DMS53 treated with DMSO at 0.1 percent for 48 hours (cell line): ENCODE results near the gene PRODH.
"Not testable (repeated sequence)": the region's sequence is repeated elsewhere in the genome, so short reads cannot be mapped to it uniquely, and the experiment has no call there.

Experiments used
- DNase-seq: peaks from one replicate; lab custom pipeline; 2025; ENCODE audit not compliant: unreplicated experiment; lab: John Stamatoyannopoulos, UW

Gene PRODH

DNA sequence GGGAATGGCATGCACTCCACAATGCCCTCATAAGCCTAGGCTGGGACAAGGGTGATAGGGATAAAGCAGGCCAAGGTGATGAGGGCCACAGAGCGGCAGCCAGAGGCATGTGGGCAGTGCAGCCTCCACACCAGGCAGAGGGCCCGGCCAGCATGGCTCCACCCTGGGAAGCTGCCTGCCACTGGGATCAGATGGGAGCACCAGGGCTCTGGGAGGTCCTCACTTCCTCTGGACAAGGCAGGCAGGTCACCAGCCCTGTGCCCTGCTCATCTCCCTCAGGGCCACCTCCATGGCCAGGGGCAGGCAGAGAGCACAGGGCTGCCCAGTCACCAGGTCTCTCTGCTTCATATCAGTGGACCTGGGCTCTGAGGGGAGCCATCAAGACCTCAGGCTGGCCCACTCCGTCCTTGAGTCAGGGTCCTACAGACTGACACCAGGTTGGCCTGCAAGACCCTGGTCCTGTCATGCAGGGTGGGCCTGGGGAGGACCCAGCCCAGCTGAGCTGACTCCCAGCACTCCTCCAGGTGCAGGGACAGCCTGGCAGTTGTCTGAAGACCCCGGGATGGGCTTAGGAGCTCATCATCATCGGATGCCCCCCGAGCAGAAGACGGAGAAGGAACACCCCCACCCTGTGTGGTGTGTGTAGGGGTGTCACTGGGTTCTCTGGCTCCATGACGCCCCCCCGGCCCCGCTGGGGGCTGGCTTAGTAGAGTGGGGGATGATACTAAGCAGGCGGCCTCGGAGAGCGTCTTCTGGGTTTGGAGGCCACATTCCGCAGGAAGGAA lies 33.3 kb upstream of the PRODH start:
- not testable (repeated sequence) for DNase-seq

DNA sequence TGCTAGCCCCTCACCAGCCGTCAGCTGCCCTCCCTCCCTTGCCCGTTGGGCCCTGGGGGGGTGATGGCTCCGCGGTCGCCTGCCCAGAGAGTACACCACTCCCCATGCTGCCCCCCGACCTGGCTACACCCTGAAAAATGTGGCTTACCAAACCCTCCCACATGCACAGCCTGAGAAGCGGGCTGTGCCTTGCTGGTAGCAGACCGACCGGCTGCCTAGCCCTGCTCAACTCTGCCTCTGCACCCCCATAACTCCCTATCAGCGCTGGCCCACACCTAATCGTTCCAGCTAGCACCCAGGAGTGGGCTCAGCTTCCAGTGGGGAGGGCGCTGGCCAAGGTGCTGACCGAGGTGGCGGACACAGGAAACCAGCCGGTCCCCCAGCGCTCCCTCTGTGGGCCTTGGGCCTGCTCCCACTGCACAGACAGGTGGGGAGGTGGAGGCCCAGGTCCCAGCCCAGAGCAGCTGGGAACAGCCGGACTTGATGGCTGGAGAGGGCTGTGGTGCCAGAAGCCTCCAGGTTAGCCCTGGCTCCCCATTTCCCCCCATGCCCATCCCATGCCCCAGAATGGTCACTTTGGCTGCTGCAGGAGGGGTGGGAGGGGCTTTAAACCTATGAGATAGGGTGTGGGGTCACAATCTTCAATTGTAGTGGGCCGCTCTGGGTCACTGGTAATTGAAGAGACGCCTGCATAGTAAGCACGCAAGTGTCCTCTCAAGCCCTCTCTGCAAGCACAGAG lies 32.1 kb upstream of the PRODH start:
- no peak for DNase-seq

DNA sequence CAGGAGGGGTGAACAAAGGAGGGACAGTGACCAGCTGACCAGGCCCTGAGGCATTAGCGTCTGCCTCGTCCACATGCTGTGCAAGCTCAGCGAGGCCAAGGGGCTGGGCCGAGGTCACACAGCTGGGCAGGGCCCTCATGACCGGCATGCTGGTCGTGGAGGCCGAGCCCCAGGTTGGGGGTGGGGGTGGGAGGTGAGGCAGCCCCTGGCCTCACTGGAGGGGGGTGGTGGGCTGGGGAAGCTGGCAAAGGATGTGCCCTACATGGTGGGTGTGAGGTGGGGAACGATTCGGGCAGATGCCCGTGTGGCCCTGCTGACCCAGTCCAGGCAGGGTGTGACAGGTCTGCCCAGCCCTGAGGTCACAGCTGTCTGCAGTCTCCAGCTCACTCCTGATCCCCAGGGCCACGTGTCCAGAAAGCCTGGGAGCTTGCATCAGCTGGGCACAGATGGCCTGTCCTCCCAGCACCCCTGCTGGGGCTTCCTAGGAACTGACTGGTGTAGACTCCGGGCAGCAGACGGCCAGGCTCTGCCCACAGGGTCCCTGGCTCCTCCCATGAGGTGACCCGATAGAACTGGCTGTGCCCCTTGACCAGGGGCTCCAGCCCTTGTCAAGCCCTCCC lies 31.4 kb upstream of the PRODH start:
- DNase-seq, result not testable (repeated sequence)

DNA sequence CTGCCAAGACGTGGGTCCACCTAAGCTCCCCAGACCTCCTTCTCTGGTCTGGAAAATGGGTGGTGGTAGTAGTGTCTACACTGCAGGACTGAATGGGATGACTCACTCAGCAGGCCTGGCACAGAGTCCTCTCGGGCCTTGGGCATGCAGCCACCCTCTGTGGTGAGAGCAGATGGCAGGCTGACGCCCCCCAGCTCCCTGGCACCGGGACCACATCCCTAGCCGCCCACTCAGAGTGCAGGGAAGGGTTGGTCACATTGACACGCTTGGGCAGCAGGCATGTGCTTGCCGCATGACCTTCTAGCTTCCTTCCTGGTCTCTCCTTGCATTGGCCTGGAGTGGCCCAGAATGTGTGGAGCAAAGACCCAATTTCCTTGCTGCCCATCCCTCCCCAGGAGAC lies 30.7 kb upstream of the PRODH start:
- DNase-seq, result no peak

DNA sequence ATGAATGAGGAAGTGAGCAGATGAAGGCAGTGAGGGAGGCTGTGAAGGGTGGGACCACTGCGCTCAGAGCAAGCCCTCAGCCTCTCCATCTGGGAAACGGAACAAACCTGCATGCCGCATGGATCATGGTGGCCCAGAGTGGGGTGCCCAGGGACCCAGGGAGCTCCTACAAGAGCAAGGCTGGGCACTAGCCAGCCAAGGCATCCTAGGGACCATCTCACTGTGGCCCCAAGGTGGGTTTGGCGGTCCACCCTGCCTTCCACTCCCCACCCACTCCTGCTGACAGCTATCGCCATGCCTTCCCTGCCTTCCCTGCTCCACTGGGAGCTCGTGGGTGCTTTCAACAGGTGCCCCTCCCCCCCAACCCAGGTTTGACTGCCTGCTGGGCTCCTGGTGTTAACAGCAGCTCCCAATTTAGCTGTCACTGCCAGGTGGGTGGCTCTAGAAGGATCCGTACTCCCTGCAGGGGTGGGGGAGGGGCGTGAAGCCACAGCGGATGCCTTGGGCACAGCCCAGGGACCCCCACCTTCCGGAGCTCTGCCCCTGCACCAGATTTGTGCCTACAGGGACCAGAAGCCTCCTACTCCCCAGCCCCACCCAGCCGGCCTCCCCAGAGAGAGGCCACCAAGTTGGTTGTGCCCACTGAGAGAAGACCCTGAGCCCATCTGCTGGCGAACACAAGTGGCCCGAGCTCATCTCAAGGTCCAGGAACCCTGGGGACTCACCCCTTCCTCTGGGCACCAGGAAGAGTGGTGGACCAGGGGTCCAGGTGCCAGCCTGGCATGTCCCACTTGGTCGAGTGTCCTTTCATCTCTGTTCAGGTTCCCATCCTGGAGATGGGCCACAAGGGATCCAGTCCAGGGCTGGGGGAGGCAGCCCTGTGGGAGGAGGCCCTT lies 29.7 kb upstream of the PRODH start:
- no peak for DNase-seq

DNA sequence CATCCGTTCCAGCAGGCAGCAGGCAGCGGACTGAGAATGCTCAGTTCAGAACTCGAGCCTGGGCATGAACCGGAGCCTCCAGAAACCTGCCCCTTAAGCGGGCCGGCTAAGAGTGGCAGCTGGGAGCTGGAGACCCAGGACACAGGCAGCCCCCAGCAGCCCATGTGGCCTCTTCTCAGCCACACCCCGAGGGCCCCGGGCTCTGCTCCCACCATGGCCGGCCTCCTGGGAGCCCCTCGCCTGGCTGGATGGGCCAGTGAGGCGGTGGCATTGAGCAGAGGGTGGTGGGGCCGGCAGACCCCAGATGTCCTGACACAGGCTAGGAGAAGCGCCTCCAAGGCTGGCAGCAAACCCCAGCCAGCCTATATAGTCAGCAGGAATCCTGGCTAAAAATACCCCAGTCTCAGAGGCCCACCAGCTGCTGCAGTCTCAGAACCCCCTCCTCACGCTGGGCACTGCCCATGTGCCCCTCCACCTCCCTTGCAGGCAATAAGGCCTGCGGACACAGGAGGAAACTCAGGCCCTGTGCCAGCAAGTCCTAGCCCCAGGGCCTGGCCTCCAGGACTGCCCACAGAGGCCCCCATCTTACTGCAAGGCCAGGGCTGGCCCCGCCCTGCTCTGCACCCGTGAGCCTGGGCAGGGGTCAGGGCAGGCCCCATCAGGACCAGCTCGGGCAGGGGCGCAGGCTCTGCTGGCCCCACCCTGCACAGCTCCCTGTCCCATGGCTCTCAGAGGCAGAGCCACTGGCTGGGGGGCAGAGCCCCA lies 28.6 kb upstream of the PRODH start:
- not testable (repeated sequence) for DNase-seq

DNA sequence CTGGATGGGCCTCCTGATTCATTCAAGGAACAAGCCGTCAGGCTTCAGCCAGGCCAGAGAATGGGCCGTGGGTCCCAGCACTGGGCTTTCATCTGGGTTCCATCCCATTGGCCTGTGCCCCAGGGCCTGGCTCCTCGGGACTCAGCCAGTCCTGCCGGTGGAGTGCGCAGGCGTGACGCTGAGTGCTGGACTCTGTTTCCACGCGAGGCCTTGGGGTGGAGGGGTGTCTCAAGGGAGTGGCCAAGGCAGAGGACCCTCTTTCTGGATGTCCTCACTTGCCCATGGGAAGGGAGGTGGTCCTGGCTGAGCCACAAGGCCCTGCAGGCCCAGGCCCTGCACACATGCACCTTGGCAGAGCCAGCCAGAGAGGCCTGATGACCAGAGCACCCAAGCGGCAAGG lies 28.0 kb upstream of the PRODH start:
- not testable (repeated sequence) for DNase-seq

DNA sequence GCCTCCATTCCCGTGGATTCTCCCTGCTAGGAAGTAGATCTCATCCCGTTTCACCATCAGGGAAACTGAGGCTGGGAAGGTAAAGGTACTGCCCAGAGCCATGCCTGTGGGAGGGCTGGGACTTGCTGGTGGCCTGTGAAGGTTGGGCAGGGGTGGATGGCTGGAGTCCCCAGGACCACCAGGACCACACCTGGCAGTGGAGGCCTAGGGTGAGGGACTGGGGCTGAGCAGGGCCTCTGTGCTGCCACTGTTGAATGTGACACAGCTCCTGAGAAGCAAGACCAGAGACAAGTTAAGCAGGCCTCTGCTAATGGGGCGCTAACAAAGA lies 26.2 kb upstream of the PRODH start:
- DNase-seq, result no peak

DNA sequence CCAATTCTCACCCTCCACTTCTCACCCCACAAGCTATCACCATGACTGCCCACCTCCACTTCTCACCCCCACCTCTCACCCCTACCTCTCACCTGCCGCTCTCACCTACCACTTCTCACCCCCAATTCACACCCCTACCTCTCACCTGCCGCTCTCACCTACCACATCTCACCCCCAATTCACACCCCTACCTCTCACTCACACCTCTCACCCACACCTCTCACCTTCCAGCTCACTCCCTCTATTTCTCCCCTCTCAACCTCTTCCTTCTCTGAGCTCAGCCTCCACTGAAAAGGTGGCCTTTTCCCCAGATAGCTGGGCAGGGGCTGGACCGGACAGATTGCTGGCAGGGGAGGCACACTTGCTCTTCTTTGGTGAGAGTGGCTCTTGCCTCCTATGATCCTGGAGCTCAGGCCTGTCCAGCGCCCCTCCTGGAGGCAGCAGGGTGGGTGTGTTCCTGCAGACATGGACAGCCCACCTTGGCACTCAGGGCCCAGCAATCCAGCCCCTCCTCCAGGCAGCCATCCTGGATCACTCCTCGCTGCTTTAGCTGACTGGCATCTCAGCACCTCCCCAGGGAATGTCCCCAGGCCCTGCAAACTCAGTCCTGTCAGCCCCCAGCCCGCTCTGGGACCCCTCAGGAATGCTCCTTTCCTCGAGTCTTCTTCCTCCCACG lies 25.7 kb upstream of the PRODH start:
- not testable (repeated sequence) for DNase-seq

DNA sequence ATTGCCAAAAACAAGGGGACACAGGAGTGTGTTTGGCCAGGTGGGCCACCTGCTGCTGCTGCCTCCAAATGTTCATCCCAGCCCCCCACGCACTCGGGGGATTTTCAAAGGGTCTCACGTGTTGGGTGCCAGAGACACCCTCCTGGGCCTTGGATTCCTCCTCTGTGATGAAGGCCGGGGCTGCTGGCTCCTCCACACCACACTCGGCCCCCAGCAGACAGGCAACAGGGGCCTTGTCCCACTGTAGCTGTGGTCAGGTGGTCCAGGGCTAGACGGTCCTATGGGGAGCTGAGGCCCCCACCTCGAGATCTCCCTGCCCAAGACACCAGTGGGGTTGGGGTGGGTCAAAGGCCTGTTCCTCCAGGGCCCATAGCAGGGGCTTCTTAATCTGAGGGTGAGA lies 25.1 kb upstream of the PRODH start:
- DNase-seq, result not testable (repeated sequence)

DNA sequence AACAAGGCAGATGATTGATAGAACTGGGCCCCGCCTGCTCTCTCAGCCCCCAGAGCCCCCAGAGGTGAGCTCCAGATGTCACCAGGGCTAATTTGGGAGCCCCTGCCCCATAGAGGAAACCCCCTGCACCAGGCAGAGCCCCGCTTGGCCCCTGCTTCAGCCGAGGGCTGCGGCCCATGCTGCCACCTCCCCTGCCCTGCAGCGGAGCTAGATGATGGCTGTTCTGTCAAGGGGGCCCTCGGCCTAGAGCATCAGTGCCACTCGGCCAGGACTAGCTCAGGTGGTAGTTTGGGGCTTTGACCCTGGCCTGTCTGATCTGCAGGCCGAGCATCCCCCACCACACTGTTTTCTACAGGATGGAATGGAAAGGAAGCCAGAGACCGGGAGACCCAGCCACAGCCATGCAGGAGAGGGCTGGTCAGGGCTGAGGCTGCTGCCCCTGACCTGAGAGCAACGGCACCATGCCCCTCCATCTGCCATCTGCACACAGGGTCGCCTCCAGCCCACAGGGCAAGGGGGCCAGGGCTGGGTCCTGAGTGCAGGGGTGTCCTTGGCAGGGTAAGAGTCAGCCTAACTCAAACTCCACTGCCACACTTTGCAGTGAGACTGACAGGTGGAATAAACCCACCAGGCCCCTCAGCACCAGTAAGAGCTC lies 24.2 kb upstream of the PRODH start:
- DNase-seq, result not testable (repeated sequence)

DNA sequence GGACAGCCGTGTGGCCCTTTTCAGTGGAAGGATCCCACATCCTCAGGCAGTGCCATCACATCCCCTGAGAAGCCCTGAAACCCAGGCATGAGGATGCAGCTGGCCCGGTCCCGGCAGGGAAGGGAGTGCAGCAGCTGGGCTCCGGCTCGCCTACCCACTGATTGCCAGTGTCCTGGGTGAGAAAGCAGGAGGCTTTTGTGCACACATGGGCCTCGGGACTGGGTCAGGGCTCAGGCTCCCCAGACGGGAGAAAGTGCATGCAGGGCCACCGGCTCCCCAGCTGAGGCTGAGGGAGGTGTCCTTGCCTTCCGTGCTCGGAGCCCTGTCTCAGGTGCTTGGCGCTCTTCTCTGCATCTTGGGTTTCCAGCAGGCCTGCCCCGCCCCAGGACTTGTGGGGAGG lies 23.6 kb upstream of the PRODH start:
- not testable (repeated sequence) for DNase-seq

DNA sequence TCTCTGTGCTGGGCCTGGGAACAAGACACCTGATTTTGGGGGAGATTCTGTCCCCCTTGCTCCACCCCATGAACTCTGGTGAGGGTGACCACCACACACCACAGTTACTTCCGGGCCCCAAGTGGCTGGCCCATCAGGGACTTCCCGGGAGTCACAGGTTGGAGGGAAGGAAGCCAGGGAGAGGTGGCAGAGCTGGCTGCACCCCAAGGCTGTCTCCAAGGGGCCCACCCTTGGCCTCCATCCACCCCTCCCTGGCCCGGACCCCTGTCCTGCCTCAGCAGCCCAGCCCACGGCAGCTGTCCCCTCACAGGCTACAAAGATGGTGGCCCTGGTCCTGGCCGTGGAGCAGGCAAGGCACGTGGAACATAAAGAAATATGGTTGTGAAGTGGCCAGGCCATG lies 23.2 kb upstream of the PRODH start:
- not testable (repeated sequence) for DNase-seq

DNA sequence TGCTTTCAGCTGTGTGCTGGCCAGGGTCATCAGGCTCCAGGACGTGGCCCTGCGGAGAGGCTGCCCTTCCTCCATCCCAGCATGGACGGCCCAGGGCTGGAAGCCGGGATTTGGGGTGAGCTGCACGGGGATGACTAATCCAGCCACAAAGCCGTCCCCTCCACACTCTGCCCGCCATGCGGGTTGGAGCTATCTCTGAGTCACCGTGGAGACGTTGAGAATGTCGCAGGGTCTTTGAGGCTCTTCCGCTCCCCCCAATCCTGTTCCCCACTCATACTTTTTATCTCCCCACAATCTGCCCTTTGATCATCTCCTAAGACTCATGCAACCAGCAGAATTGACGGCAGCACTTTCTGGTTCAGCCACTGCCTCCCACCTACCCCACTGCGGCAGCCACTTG lies 22.6 kb upstream of the PRODH start:
- not testable (repeated sequence) for DNase-seq

DNA sequence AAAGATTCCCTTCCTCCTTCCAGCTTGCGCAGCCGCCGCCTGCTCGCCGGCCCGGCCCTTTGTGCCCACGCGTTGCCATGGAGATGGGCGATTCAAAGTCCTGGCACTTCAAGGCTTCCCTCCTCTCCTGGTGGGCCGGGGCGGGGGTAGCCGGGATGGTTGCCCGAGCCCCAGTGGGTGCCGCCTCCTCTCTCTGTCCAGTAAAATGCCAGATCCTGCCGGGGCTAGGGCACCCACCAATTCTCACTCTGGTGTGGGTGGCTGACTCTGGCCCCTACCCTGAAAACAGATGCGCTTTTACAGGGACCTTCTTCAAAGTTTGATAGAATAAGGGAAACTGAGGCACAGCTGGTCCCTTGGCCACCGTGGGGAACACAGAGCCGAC lies 22.2 kb upstream of the PRODH start:
- DNase-seq, result not testable (repeated sequence)

DNA sequence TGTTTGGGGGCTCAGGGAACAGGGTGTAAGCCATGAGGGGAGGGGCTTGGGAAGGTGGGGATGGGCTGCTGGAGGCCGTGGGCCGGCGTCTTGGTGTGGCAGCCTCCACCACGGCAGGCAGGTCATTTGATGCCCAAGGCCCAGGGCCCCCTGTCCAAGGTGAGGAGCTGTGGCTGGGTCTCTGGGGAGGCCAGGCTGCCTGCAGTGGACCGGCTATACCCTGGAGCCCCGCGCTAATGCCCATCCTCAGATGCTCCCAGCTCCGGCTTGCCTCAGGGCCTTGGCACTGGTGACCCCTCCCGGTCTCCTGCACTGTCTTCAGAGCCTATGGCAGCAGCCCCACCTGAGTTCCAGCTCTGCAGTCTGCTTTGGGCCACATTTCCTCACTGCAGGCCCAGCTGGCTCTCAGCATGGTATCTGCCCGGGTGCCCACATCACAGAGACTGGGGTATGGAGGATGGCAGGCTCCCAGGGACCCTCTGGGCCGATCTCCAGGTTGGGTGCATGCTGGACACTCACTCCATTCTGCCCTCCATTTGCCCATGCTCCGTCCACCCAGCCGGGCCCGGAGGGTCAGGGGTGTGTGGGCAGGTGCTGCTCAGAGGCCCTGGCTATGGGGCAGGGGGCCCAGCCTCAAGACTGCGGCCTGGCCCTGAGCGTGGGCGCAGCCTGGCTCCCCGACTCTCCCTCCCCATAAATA lies 21.7 kb upstream of the PRODH start:
- not testable (repeated sequence) for DNase-seq

DNA sequence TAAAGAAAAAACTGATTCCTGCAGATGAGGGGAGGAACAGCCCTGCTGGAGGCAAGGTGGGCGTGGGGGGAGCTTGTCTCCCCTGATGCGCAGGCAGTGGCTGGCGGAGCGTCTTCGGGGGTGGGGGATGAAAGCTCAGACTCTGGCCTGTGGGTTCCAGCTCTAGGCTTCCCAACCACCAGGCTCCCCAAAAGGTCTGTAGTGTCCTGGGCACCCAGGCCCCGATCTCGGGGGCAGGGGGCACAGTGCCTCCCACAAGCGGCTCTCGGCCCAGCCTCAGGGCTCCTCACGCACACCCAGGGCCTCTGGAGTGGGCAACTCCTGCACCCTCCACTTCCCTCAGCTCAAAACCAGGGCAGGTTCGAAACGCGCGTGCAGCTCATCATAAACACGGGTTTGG lies 20.9 kb upstream of the PRODH start:
- DNase-seq, result not testable (repeated sequence)

DNA sequence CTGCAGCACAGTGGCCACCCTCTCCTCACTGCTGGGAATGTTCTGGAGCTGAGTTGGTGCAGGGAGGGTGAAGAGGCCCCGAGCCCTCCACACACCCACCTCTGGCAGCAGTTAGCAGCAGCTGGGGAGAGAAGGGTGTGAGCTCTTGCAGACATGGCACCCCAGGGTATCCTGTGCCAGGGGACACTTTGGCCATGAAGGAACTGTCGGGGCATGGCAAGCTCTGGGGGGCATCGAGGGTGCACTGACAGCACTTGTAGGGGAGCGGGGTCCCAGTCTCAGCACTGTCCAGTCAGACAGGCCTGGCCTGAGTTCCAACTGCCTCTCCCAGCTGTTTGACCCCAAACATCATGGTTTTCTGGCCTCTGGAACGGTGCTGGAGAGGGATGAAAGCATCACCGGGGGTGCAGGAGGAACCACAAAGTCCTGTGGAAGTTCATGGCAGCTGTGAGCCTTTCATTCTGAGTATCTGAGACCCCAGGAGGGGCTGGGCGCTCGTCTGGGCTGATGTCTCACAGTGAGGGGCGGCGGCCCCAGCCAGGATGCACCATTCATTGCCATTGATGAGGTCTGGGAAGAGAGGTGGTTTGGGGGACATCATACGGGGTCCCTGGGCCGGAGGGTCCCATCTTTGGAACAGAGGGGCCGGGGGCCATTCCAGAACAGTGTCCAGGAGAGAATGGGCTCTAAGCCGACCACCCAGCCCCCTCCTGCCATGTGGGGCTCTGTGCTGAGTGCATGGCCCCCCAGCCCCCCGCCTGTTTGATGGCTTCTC lies 20.2 kb upstream of the PRODH start:
- not testable (repeated sequence) for DNase-seq
